ENCODE data around the gene MINK1. TPM values are rescaled to one million over a fixed set of nuclear protein-coding genes. Genes with fewer than 3 reads are reported as not detected.
"Not testable (repeated sequence)": the region's sequence is repeated elsewhere in the genome, so short reads cannot be mapped to it uniquely, and the experiment has no call there.

MINK1 gene
- polyA plus RNA-seq, 2 of the 4 experiments (the other 2 are of a cell fraction): 41.3 to 66.9 TPM

GRCh38 chr17:4827399-4827798 is 5.7 kb upstream of the MINK1 start:
- no peak overlapping the region for H3K4me2 ChIP-seq
- no peak for TF ChIP-seq NPAS2 (CRISPR knock-in tag; IDR thresholded peaks at IDR 0.05; ENCODE audit: borderline replicate concordance)
- TF ChIP-seq SREBF2 (IDR thresholded peaks at IDR 0.05): no peak
- no peak for TF ChIP-seq EP300 (IDR thresholded peaks at IDR 0.05)
- TF ChIP-seq RFX5 (IDR thresholded peaks at IDR 0.05): no peak
- no peak for TF ChIP-seq BHLHE40 (IDR thresholded peaks at IDR 0.05; ENCODE audit: low read depth, low read length)
- no peak for TF ChIP-seq HOXB5 (CRISPR knock-in tag; IDR thresholded peaks at IDR 0.05)
- WGBS (ENCODE audit: missing lambda C conversion rate): 72% methylated on average over 8 of the region's 8 CpGs
- H3K4me3 ChIP-seq: no peak overlapping the region
- H3K4me1 ChIP-seq: no peaks in the 10 kb centered on the region
- FAIRE-seq (no peak), ATAC-seq (peak; percentile 19 to 52; a peak in 2 of 6 replicates), DNase-seq (ENCODE audit: low read depth in 1 of 2, low spot score in 1 of 2) (no peak)
- ChIA-PET POLR2A (interaction anchor here (1.0 kb wide), 1 partner anchor 37 kb away, joined by 3 read pairs; no protein-coding TSS in a partner anchor), CTCF (interaction anchor here (2.4 to 5.8 kb wide), 2 partner anchors 37 to 61 kb away, joined by 8 to 21 read pairs; no protein-coding TSS in a partner anchor)
- H3K27ac ChIP-seq: no peak overlapping the region
- H3K9me3 ChIP-seq: no peaks in the 10 kb centered on the region

GRCh38 chr17:4832829-4833177 is 337 bp upstream of the MINK1 start:
- TF ChIP-seq MAX (IDR thresholded peaks at IDR 0.05) (0 out of 2 replicates have a peak, but pooled peaks have one; percentile 32), RFX5 (IDR thresholded peaks at IDR 0.05) (peak; percentile 91), E2F6 (IDR thresholded peaks at IDR 0.05; ENCODE audit: borderline replicate concordance, low read depth) (0 out of 2 replicates have a peak, but pooled peaks have one; percentile 52)
- CTCF ChIA-PET: interaction anchor here (0.9 to 3.5 kb wide), 5 partner anchors 22 to 48 kb away, joined by 3 to 11 read pairs (median 7); partner anchors contain the start of gene GLTPD2
- WGBS (ENCODE audit: missing lambda C conversion rate): 1% methylated on average over 12 of the region's 17 CpGs
- Histone ChIP-seq H3K4me2 (peak overlapping the region; percentile 93), H3K4me1 (peaks cover 21% of the 10 kb centered on the region), H3K27ac (peak overlapping the region; percentile 91 to 95), H3K4me3 (peak overlapping the region; percentile 85)
- not testable (repeated sequence) for FAIRE-seq; DNase-seq (ENCODE audit: low read depth in 1 of 2, low spot score in 1 of 2); H3K9me3 ChIP-seq
- POLR2A ChIA-PET: interaction anchor here (1.0 kb wide), 2 partner anchors 37 to 43 kb away, joined by 3 to 5 read pairs; partner anchors contain the start of gene PSMB6
- ATAC-seq: peak in 1 of 2 experiments; percentile 42; a peak in 3 of 6 replicates

GRCh38 chr17:4833941-4834680 is 971 bp downstream of the MINK1 start:
- ATAC-seq: peak; percentile 46 to 52; a peak in 5 of 6 replicates
- DNase-seq (ENCODE audit: low read depth in 1 of 2, low spot score in 1 of 2): peak in 1 of 2 experiments; percentile 26
- ChIA-PET CTCF (interaction anchor here (0.6 to 3.5 kb wide), 7 partner anchors 21 to 180 kb away, joined by 3 to 11 read pairs (median 4); no protein-coding TSS in a partner anchor), POLR2A (no interaction called here)
- Histone ChIP-seq H3K27ac (peak overlapping the region; percentile 91 to 95), H3K4me1 (peaks cover 21% of the 10 kb centered on the region), H3K9me3 (no peaks in the 10 kb centered on the region), H3K4me2 (peak overlapping the region; percentile 93), H3K4me3 (peak overlapping the region; percentile 85)
- no peak for FAIRE-seq
- TF ChIP-seq FOSB (CRISPR knock-in tag; IDR thresholded peaks at IDR 0.05) (peak; percentile 10; the same call in 1 of the 2 replicates), KDM5A (IDR thresholded peaks at IDR 0.05) (no peak)
- WGBS (ENCODE audit: missing lambda C conversion rate): 10% methylated on average over 15 of the region's 15 CpGs

GRCh38 chr17:4834681-4835020 is 1.5 kb downstream of the MINK1 start:
- Histone ChIP-seq H3K9me3 (no peaks in the 10 kb centered on the region), H3K4me2 (peak overlapping the region; percentile 93), H3K4me3 (peak overlapping the region; percentile 85), H3K27ac (peak overlapping the region; percentile 91 to 95), H3K4me1 (peaks cover 27% of the 10 kb centered on the region)
- ATAC-seq (no peak), FAIRE-seq (no peak), DNase-seq (ENCODE audit: low read depth in 1 of 2, low spot score in 1 of 2) (no peak)
- CTCF ChIA-PET: interaction anchor here (0.6 to 3.5 kb wide), 5 partner anchors 20 to 180 kb away, joined by 3 to 11 read pairs (median 7); no protein-coding TSS in a partner anchor
- POLR2A ChIA-PET: no interaction called here
- WGBS (ENCODE audit: missing lambda C conversion rate): 83% methylated on average over 4 of the region's 4 CpGs
- TF ChIP-seq EHF (CRISPR knock-in tag; IDR thresholded peaks at IDR 0.05) (no peak), ZSCAN20 (CRISPR knock-in tag; IDR thresholded peaks at IDR 0.05) (no peak)

- ATAC-seq (no peak), FAIRE-seq (no peak), DNase-seq (ENCODE audit: low read depth in 1 of 2, low spot score in 1 of 2) (no peak)
- Histone ChIP-seq H3K4me1 (peaks cover 37% of the 10 kb centered on the region), H3K9me3 (no peaks in the 10 kb centered on the region), H3K4me2 (no peak overlapping the region), H3K4me3 (no peak overlapping the region), H3K27ac (no peak overlapping the region)
- CTCF ChIA-PET: interaction anchor here (0.6 to 6.0 kb wide), 7 partner anchors 16 to 127 kb away, joined by 3 to 27 read pairs (median 6); partner anchors contain the start of genes ARRB2 and GLTPD2
- whole genome bisulfite sequencing (ENCODE audit: missing lambda C conversion rate): 96% methylated on average over 4 of the region's 4 CpGs
- POLR2A ChIA-PET: interaction anchor here (1.1 kb wide), 1 partner anchor 46 kb away, joined by 3 read pairs; no protein-coding TSS in a partner anchor
- TF ChIP-seq ZSCAN20 (CRISPR knock-in tag; IDR thresholded peaks at IDR 0.05): no peak
- no peak for TF ChIP-seq USF2 (IDR thresholded peaks at IDR 0.05)
- no peak for TF ChIP-seq NFE2L2 (conservative IDR thresholded peaks at IDR 0.05; ENCODE audit: low read length)
- no peak for TF ChIP-seq CTCF (IDR thresholded peaks at IDR 0.05)
Observed at GRCh38 chr17:4836221-4836620, 3.1 kb downstream of the MINK1 start.

Measured in A549 (cell line).